GM10847 (cell line): ENCODE results near the gene WTIP.

Experiments used
- POLR2A ChIP-seq: IDR thresholded peaks from 2 replicates; pipeline ENCODE4 v1.6.1; 2011; ENCODE audit not compliant: insufficient read length; ENCODE audit errors: extremely low read depth

The WTIP gene

GRCh38 chr19:34480971-34481841 is at the start of gene WTIP:
TSS of gene WTIP (plus strand) at chr19:34481758. CDS start at chr19:34481975, 217 bp downstream.
- TF ChIP-seq POLR2A: no peak

DNA sequence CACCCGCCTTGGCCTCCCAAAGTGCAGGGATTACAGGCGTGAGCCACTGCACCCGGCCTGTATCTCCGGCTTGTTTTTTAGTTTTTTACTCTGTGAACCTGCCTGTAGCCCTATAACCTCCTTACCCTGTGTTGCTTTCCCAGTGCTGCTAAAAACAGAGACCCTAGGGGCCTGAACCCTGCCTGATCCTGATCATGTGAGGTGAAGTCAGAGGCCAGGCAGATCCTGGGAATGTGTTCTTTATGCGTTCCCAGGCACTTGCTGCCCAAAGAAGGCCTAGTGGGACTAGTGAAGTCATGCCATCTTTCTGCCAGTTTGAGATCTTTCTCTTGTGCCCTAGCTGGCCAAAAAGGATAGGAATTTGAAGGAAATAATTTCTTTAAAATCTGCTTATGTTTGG is 48.8 kb upstream of the WTIP start:
- no peak for TF ChIP-seq POLR2A

DNA sequence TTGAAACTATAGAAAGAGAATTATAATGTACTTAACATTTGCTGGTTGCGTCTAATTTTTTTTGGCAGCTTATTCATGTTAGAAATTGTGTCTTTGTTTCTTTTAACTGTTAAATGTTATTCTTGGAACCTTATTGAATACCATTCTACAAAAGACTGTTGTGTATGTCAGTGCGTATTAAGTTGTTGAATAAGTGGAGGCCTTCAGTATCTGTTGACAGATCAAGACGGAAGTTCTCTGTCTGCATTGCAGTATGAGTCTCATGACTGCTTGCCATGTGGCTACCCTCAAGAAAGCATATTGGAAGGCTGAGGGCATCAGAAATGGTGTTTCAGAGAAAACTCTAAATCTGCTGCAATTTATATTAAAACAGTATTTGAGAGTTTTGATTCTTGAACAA is 44.8 kb upstream of the WTIP start:
- TF ChIP-seq POLR2A: no peak

DNA sequence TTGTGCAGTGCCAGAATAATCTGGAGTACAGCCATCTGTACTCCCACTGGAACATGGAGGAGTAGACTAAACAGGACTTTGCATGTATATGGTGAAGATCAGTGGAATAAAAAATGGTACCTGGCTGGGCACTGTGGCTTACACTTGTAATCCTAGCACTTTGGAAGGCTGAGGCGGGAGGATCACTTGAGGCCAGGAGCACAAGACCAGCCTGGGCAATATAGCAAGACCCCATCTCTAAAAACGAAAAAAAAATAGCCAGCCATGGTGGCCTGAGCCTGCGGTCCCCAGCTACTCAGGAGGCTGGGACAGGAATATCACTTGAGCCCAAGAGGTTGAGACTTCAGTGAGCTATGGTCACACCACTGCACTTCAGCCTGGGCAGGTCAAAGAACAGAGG is 33.4 kb upstream of the WTIP start:
- TF ChIP-seq POLR2A: no peak

GRCh38 chr19:34452723-34453122 is 28.8 kb upstream of the WTIP start:
- no peak for TF ChIP-seq POLR2A

DNA sequence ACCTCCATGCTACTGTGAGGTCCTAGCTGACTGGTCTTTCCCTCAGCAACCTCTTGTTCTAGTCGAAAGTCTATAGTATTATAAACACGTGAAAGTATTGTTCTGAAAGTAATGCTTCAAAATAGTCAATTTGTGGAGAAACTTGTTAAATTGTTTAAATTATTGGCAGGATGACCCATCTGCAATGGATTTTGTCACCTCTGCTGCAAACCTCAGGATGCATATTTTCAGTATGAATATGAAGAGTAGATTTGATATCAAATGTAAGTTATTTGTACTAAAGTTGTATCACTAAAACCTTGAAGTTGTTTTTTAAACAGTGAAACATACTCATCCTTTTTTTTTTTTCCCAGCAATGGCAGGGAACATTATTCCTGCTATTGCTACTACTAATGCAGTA is 27.5 kb upstream of the WTIP start:
- TF ChIP-seq POLR2A: no peak

DNA sequence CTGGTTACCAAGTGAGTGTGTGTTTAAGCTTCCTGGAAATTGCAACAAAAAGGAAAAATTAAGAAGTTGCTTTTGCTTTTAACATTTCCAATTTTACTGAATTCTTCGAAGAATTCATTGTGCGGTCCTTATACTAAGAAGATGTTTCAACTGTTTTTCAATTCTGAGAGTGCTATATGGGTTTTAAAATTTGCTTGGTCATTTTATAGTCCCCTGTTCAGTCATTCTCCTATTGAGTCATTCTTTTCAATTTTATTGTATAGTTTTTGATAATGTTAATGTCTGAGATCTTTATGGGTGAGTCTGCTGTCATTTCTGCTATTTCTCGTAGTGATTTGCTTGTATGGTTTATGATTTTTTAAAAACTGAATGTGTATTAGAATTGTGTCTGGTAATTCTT is 26.9 kb upstream of the WTIP start:
- no peak for TF ChIP-seq POLR2A

DNA sequence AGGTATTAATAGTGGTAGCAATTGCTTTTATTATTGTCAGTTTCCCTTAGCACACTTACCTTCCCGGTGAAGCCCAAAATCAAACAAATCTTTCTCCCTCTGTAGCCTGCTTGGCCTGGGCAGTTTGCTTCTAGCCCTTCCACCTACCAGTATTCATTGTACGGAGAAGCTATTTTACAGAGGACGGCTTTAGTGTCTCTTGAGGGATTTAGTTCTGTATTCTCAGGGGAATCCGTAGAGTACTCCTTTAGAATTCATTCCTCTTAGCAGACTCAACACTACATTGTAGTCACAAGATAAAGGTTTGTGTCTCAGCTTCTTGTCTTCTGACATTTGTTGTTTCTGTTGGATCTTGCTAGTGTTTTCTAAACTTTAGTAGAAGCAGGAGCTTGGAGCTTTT is 24.1 kb upstream of the WTIP start:
- no peak for TF ChIP-seq POLR2A

DNA sequence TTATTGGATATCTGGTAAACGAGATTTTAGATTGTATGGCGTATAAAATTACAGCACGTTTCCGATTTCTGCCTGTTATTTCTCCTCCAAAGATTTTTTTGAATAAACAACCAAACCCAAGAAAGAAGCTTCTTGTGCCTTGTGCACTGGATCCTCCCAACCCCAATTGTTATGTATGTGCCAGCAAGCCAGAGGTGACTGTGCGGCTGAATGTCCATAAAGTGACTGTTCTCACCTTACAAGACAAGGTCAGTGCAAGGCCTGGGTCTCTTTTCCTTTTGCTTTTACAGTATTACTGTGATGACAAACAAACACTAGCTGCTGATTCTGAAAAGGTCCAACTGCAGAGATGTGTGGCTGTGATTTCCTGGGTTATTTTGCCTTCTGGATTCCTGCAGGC is 22.9 kb upstream of the WTIP start:
- TF ChIP-seq POLR2A: no peak

DNA sequence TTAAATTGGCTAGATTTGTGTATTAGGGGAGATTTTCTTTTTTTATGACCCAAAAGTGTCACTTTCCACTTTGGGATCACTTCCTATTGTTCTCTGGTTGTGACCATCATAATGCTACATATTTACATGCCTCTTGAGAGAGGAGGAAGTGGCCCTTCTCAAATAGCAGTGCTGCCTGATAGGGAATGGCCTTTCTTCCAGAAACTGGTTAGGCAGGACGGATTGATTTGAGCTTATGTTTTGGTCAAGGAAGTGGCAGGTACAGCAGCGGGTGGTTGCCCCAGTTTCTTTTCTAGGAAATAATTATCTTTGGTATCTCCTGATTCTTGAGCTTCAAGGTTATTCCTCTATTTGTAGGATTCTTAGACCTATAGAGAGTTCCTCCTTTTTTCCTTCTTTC is 21.9 kb upstream of the WTIP start:
- no peak for TF ChIP-seq POLR2A

DNA sequence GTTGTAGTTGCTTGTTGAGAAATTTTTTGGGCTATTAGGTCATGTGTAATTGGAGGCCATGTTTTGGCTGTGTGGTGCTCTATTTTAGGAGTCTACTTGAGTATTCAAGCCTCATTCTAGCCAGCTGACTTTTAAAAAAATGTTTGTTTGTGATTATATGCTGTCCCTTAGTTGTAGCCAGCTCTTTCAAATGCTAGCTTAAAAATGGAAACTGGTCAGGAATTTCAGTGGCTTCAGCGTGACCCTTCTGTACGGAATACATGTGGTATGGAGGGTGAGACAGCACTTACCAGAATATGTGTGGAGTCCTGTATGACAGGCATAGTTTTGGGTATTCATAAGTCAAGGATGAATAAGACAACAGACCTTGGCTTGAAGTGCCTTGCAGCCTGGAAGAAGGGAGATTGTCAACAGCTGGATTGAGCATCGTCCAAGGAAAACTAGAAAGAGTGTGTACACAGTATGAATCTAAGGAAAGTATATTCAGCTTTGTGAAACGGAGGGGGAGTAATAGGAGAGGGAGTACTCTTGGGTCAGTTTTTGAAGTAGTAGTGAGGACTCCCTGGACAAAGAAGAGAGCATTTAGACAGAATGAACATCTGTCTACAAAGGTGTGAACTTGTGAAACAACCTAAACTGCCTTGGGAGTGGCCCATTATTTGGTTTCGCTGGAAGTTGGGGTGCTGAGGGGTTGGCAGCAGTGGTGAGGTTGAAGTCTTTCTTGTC is 20.0 kb upstream of the WTIP start:
- TF ChIP-seq POLR2A: no peak

DNA sequence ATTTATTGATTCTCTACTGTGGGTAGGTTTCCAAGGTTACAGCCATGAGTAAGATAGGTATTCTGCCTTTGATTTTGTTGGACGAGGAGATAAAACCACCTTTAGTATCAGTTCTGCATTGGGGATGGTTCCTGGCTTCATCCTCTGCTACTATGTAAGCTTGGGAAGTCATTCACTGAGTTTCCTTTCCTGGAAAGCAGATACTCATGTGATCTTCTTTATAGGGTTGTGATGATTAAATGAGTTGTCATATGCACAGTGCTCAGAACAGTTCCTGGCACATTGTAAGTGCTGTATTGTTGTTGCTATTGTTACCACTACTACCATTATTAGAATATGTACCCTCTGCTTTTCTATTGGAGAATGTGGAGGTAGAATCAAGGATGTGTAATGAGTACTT is 13.1 kb upstream of the WTIP start:
- no peak for TF ChIP-seq POLR2A

GRCh38 chr19:34471906-34472700 is 9.5 kb upstream of the WTIP start:
- no peak for TF ChIP-seq POLR2A

- TF ChIP-seq POLR2A: no peak
Measured at GRCh38 chr19:34474233-34474989, 7.1 kb upstream of the WTIP start.
